HEK293 (cell line): ENCODE measurements around the gene KRTAP10-10.

ENCODE experiments used
- CTCF ChIP-seq: fragments of 450-650 bp; formaldehyde crosslinking; IDR thresholded peaks from 2 replicates; pipeline ENCODE4 v1.5.1; 2016; ENCODE audit warnings: missing biosample characterization, missing genetic modification characterization
- ZNF660 ChIP-seq: fragments of 450-650 bp; IDR thresholded peaks from 2 replicates; pipeline ENCODE4 v1.5.1; 2018; ENCODE audit warnings: missing biosample characterization, mild to moderate bottlenecking, missing genetic modification characterization

GRCh38 chr21:44616591-44616926 lies 20.6 kb upstream of the KRTAP10-10 start:
- no peak for TF ChIP-seq ZNF660 (tag by site-specific recombination)
- no peak for TF ChIP-seq CTCF (tag by site-specific recombination)
